Posterior cingulate gyrus (tissue), 11 donors: ENCODE measurements around the gene GRIK2.

Experiments
- DNase-seq, 10 donors: peaks; one replicate each; pipeline versions ENCODE4 v3.0.0 to v3.0.0-alpha.2; 2020 to 2021; ENCODE audit warnings: mixed read lengths in 3 of 10
- intact Hi-C: fragments of 100-400 bp; cut with DNase I; formaldehyde crosslinking; loops from one replicate; pipeline ENCODE4 v1.15.1; 2023

GRIK2 gene

DNA sequence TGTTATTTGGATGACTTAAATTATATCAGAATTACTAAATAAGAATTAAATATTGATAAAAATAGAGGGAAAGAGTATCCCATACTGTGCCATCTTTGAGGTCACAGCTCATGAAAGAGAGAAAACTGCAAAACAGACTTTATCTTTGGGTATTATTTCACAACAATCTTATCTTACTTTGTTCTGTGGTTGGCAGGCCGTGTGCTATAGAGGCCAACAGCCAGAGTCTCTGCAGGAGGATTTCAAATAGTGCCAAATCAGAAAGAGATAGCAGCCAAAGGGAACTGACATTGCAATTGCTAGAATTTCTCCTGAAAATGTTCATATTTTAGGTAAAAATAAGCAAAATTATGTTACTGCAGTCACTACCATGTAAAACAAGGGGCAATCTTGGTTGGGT lies 354.2 kb downstream of the GRIK2 start:
- intact Hi-C loops = no loop called here
- no peak for DNase-seq

DNA sequence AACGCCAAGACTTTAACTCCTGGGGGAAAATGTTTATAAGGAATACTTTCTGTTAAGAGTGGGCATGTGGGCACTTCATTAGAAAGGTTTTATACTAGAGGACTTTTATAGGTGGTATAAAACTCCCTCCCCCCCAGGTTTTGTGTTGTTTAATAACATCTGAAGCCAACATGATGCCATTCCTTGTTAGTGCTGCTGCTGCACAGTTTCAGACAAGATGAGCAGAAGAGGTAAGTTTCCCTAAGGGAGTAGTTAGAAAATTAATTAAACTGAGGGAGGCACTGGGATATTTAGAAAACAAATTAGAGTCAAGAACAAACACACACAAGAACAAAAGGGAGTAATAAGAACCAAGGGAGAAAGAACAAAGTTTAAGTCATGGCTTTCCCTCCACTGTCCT lies 362.4 kb downstream of the GRIK2 start:
- DNase-seq = no peak
- intact Hi-C loops = no loop called here

DNA sequence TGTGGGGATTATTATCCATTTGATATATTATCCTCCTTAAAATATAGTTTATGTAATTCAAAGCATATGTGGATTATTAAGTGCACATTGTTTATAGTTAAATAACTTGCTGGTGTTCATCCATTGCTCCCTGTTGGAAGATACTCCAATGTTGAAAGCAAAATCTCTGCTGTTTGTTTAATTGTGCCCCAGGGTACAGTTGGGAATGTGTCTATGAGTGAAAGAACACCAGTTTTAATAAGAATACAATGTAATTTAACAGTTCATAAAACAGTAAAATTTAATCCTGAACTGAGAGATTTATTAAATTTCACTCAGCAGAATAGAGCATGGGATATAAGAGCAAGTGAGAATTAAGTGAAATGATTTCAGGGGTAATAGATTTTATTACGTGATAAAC lies 364.9 kb downstream of the GRIK2 start:
- DNase-seq = no peak
- intact Hi-C loops = no loop called here

DNA sequence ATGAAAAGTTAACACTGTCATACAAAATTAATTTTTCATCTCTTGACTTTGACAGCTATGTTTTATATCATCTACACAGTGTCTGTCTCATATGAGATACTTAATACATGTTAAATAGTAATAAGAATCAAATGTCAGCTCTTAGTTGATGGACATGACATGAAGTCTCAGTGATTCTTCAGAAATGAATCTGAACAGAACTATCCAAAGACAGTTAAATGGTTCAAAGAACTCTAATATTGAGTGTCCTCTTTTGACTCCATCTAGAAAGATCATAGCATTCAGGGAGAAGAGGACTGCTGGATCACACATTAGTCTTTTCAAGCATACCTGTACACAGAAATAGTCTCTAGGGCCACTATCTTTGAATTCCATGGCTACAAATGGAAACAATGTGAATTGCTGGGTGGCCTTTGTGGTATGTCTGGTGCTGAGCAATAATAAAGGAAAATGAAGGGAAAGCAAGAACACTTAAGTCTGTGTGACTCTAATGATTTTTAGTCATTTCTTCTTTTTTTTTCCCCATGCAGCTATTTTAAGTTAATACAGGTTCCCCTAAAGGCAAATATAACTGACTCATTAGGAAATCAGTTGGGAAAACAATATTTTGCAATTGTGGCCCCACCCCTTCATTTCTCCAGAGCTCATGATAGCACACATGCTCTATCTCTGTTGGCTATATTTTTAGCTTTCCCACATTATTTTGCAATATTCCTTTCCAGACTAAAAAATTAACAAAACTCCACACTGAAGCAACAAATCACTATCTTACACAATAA lies 367.5 kb downstream of the GRIK2 start:
- intact Hi-C loops = no loop called here
- no peak for DNase-seq

DNA sequence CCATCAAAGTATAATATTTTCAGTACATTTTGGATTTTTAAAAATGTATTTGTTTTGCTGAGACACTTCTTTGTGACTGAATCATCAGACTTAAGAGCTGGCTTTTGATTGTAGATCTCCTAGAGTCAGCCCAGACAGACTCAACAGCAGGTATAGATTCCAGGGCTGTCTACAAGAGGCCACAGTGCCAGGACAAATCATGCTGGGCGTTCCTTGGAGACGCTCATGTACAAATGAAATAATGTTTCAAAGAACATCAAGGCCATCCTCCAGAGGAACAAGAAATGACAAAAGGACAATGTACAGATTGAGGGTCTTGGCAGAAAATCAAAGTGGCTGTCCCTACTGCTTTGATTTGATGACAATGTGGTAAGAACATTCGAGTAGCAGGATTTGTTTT lies 369.3 kb downstream of the GRIK2 start:
- intact Hi-C loops = no loop called here
- no peak for DNase-seq

GRCh38 chr6:101765281-101765680 lies 371.8 kb downstream of the GRIK2 start:
- intact Hi-C loops = no loop called here
- DNase-seq = no peak

GRCh38 chr6:101770116-101770515 lies 376.6 kb downstream of the GRIK2 start:
- DNase-seq = no peak
- intact Hi-C loops = no loop called here

DNA sequence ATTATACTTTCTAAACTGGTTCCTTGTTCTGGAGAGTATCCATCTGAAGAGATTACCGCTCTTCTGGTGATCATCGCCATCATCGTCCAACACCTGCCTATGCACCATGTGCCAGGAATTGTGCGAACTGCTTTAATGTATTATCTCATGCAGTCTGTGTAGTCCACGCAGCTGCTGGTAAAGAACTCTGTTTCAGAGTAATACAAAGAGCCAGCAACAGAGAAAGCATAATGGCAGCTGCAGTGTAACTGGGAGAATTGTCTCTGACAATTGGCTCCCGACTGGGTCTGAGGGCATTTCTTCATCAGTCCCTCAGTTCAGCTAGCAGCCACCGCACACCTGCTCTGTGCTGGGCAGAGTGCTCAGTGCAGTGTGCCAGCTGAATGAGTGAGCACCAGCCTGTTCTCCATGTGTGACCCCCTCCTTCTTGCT lies 383.4 kb downstream of the GRIK2 start:
- intact Hi-C loops = no loop called here
- DNase-seq = peak in 7 of 10 donors; percentile 13 to 87 (median 35)

GRCh38 chr6:101777646-101778045 lies 384.1 kb downstream of the GRIK2 start:
- no peak for DNase-seq
- intact Hi-C loops = no loop called here

- intact Hi-C loops = no loop called here
- no peak for DNase-seq
Measured at GRCh38 chr6:101779051-101779844, 385.7 kb downstream of the GRIK2 start.

DNA sequence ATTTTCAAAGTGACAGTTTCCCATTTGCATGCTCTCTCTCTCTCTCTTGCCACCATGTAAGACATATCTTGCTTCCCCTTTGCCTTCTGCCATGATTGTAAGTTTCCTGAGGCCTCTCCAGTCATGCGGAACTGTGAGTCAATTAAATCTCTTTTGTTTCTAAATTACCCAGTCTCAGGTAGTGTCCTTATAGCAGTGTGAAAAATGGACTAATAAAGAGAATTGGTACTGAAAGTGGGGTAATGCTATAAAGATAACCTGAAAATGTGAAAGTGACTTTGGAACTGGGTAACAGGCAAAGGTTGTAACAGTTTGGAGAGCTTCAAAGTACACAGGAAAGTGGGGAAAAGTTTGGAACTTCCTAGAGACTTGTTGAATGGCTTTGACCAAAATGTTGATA lies 389.8 kb downstream of the GRIK2 start:
- DNase-seq = no peak
- intact Hi-C loops = no loop called here

GRCh38 chr6:101784094-101784493 lies 390.6 kb downstream of the GRIK2 start:
- intact Hi-C loops = no loop called here
- DNase-seq = peak in 1 of 10 donors; percentile 56

GRCh38 chr6:101799531-101799930 lies 406.0 kb downstream of the GRIK2 start:
- intact Hi-C loops = no loop called here
- DNase-seq = no peak

GRCh38 chr6:101800598-101800997 lies 407.1 kb downstream of the GRIK2 start:
- no peak for DNase-seq
- intact Hi-C loops = no loop called here

DNA sequence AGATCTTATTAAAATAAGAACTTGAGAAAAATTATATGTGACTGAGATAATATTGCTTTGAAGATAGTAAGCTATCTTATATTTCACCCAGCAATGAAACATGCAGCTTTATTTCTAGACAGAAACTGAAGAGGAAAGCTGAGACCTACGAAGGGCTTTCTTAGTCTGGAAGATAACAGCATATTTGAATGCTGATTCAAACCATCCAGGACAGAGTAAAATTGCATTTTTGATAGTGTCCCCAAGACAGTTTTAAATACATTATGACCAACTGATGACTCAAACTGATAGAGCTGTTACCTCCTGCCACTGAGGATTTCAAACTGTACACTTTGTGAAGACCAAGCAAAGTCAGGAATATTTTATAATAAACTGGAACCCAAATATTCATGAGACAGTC lies 409.6 kb downstream of the GRIK2 start:
- DNase-seq = no peak
- intact Hi-C loops = no loop called here

DNA sequence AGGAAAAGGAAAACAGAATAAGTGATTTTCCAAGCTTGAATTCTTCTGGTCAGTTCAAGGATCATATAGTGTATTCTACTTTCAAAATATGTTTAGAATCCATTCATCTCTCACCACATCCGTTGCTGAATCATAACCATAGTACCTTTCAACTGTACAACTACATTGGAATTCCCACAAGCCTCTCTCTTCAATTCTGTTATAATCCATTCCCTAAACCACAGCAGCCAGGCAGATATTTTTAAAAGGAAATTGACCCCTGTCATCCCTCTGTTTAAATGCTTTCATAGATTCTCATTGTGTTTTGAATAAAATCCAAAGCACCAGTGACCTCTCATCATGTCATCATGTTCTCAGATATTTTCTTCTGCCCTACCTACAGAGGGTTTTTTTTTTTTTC lies 412.7 kb downstream of the GRIK2 start:
- intact Hi-C loops = no loop called here
- no peak for DNase-seq

GRCh38 chr6:101811108-101811507 lies 417.6 kb downstream of the GRIK2 start:
- DNase-seq = no peak
- intact Hi-C loops = no loop called here

GRCh38 chr6:101816716-101817115 lies 423.2 kb downstream of the GRIK2 start:
- DNase-seq = peak in 1 of 10 donors; percentile 48
- intact Hi-C loops = no loop called here

- intact Hi-C loops = no loop called here
- DNase-seq = no peak
Measured at GRCh38 chr6:101818051-101818450, 424.5 kb downstream of the GRIK2 start.

DNA sequence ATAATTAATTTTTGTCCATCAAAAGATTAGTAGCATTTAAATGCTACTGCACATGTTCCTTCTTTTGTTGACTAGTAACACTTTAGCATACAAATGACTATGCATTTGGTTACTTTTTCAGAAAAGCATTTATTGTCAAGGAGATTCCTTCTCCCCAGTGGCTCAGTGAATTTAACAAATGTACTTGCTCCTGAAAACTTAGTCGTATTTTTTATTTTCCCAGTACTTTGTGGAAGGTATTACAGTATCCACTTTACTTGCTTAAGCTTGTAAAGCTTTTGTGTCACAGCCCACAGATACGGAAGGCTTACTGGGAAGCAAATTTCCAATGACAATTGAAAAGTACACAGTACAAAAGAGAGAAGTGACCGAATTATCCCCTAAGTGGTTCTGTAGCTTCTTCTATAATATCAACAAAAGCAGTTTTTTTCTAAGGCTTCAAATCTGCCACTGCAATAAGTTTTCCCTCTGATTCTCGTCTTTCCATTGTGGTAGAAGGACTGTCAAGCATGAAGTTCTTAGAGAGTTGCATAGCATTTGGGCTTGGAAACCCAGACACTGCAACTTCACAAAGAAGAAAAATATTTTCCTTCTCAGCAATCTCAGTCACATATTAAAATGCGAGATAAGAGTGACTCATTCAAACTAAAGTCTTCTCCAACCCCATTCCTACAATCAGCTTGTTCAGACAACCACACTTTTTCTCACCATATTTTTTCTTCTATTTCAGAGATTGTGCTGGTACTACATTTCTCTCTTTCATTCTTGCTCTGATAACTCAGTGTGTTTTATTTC lies 431.2 kb downstream of the GRIK2 start:
- DNase-seq = no peak
- intact Hi-C loops = no loop called here

GRCh38 chr6:101826269-101826668 lies 432.8 kb downstream of the GRIK2 start:
- no peak for DNase-seq
- intact Hi-C loops = no loop called here
